IPS-18a (cell line): ENCODE results near the gene APLNR.

Experiments used
- H3K27ac ChIP-seq: one replicate; pipeline ENCODE4 v1.5.1; 2013; ENCODE audit warnings: low read length
- H3K27me3 ChIP-seq: one replicate; pipeline ENCODE4 v1.6.1; 2013; ENCODE audit warnings: mild to moderate bottlenecking, low read length; ENCODE audit not compliant: control insufficient read depth, insufficient read depth
- H3K36me3 ChIP-seq: one replicate; pipeline ENCODE4 v1.6.1; 2013; ENCODE audit warnings: low read depth, low read length; ENCODE audit not compliant: control insufficient read depth
- H3K4me1 ChIP-seq: one replicate; pipeline ENCODE4 v1.6.1; 2013; ENCODE audit warnings: low read depth, low read length; ENCODE audit not compliant: control insufficient read depth
- H3K4me3 ChIP-seq: one replicate; pipeline ENCODE4 v1.5.1; 2013; ENCODE audit warnings: low read length
- H3K9ac ChIP-seq: one replicate; pipeline ENCODE4 v1.6.1; 2013; ENCODE audit warnings: mild to moderate bottlenecking, low read length, moderate library complexity
- H3K9me3 ChIP-seq: one replicate; pipeline ENCODE4 v1.6.1; 2013; ENCODE audit warnings: low read depth, low read length; ENCODE audit not compliant: control insufficient read depth

Gene APLNR

DNA sequence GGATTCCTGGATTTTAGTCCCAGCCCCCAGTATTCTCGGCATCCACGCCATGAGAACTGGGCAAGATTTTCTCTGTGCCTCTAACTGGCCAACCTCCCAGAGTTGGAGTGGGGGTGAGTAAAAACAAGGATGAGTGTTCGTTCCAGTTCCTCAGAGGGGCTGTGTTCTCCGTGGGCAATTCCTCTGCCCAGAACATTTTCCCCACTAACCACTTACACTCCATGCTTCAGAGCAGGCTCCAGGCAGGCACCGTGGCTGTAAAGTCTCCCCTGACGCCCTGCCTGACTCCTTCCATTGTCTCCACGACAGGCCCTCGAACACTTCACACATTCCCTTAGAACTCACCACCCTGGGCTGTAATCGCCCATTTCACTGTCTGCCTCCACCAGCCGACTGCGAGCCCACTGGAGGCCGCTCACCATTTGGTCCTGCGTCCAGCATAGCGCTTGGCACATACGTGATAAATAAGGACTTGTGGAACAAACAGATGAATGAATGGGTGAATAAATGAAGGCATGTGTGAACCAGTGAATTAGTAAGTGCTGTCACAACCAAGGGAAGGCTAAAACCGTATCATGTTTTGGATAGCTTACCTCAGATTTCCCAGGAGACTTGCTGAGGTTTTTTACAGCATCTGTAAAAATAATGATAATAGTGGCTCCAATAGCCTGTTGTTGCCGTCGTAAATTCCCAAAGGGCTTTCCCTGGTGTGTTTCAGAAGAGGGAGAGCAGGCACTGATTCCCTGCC, 6.1 kb downstream of the APLNR start:
- H3K4me1 ChIP-seq: peaks cover 6% of the 10 kb centered on the region
- no peaks in the 10 kb centered on the region for H3K9me3 ChIP-seq
- no peaks in the 10 kb centered on the region for H3K27me3 ChIP-seq
- no peak overlapping the region for H3K4me3 ChIP-seq
- no peak overlapping the region for H3K27ac ChIP-seq
- H3K36me3 ChIP-seq: no peaks in the 10 kb centered on the region
- no peak overlapping the region for H3K9ac ChIP-seq

DNA sequence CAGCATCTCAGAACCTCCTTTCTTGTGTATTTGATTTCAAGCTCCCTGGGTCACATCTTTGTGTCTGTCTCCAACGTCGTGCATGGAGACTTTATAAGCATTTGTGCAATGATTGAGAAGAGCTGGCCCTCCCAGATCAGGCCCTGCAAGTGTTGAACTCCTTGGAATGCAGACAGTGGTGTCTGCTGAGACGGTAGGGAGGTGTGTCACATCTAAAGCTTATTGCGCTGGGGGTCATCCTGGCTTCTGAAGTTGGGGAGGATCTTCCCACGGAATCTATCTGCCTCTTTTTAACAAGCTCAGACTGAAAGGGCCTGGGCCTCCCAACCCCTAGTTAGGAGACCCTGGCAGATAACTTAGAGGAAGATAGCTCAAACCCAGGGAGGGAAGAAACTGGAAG, 6.7 kb downstream of the APLNR start:
- no peaks in the 10 kb centered on the region for H3K9me3 ChIP-seq

DNA sequence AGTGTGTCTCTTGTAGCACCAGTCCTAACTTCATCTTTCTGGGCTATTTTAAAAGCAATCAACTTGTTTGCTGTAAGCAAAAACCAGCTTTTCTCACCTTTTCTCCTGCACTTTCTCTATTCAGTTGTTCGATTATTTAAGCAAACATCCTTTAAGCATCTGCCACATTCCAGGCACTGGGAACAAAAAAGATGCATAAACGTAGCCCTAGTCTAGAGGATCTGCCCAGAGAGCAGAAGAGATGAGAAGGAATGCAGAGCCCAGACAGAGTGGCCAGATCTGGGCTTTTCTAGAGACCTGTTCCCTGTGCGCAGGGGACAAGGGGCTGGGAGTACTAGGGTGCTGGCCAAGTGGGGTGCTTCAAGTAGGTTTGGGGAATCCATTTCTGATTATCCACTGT, 8.4 kb downstream of the APLNR start:
- Histone ChIP-seq H3K36me3 (no peaks in the 10 kb centered on the region), H3K9me3 (no peaks in the 10 kb centered on the region), H3K27ac (no peak overlapping the region), H3K4me1 (peaks cover 6% of the 10 kb centered on the region), H3K9ac (no peak overlapping the region), H3K27me3 (no peaks in the 10 kb centered on the region), H3K4me3 (no peak overlapping the region)

More for the DNA sequence above, 6.7 kb downstream of the APLNR start:
- no peaks in the 10 kb centered on the region for H3K27me3 ChIP-seq
- H3K4me1 ChIP-seq: peaks cover 6% of the 10 kb centered on the region
- H3K27ac ChIP-seq: no peak overlapping the region
- no peaks in the 10 kb centered on the region for H3K36me3 ChIP-seq
- no peak overlapping the region for H3K4me3 ChIP-seq
- H3K9ac ChIP-seq: no peak overlapping the region

DNA sequence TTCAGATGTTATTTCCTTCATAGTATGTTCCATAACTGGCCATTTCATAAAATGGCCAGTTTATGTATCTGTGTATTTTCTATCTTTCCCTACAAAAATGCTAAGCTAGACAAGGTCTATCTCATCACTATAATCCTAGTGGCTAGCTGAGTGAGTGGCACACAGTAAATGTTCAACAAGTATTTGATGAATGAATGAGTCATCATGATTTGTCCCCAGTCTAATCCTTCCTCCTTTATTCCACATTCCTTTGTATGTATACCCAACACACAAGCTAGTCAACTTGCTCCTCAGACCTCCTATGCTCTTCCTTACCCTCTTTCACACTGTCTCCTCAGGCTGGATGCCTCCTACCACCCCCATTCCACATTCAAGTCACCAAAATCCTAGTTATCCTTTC, 12.5 kb downstream of the APLNR start:
- H3K27me3 ChIP-seq: no peaks in the 10 kb centered on the region
- H3K4me1 ChIP-seq: no peaks in the 10 kb centered on the region
- no peaks in the 10 kb centered on the region for H3K36me3 ChIP-seq
- no peak overlapping the region for H3K9ac ChIP-seq
- no peak overlapping the region for H3K27ac ChIP-seq
- H3K9me3 ChIP-seq: no peaks in the 10 kb centered on the region
- no peak overlapping the region for H3K4me3 ChIP-seq

DNA sequence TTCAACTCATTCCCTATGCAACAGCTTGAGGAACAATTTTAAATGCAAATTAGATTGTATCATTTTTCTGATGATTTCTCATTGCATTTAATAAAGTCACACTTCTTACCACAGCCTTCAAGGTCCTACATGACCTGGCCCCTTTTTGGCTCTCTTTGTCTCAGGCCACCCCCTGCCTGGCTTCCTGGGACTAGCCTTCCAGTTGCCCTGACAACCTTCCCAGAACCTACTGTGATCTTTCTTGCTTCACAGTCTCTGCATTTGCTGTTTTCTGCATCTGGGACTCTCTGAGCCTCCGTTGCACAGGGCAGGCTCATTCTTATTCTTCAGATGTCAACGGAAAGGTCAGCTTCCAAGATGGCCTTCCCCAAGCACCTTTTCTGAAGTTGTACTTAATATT, 12.9 kb downstream of the APLNR start:
- Histone ChIP-seq H3K36me3 (no peaks in the 10 kb centered on the region), H3K9me3 (no peaks in the 10 kb centered on the region), H3K27me3 (no peaks in the 10 kb centered on the region), H3K4me3 (no peak overlapping the region), H3K4me1 (no peaks in the 10 kb centered on the region), H3K9ac (no peak overlapping the region), H3K27ac (no peak overlapping the region)

DNA sequence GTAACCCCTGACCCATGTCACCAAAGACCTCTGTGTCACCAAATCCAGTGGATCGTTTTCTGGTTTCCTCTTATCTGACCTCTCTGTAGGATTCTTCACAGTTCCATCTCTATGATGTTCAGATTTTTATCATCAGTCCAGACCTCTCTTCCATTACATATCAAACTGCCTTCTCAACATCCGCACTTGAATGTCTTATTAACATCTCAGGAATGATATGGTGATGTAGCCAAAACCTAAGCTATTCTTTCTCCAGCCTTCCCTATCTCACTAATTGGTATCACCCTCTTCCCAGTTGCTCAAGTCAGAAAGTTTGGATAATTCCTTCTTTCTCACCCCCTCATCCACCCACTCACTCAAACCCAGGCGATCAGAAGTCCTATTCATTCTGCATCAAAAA, 13.4 kb downstream of the APLNR start:
- Histone ChIP-seq H3K9ac (no peak overlapping the region), H3K4me3 (no peak overlapping the region), H3K27me3 (no peaks in the 10 kb centered on the region), H3K27ac (no peak overlapping the region), H3K9me3 (no peaks in the 10 kb centered on the region), H3K4me1 (no peaks in the 10 kb centered on the region), H3K36me3 (no peaks in the 10 kb centered on the region)

DNA sequence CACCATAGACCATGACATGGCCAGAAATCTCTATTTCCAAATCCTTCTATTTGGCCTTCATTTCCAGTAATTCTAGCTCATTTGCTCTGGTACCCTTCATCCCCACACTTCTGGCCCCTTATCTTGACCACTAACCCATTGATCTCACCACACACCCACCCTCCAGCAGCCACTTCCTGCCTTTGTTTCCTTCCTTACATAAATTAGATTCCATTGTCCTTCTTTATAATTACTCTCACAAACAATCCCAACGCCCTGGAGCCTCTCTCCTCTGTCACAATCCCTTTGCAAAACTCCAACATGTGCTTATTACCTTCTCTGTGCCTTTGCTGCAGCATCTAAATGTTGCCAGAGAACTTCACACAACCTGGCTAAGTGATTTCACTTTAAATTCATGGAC, 14.8 kb downstream of the APLNR start:
- Histone ChIP-seq H3K4me1 (no peaks in the 10 kb centered on the region), H3K9ac (no peak overlapping the region), H3K4me3 (no peak overlapping the region), H3K27ac (no peak overlapping the region), H3K9me3 (no peaks in the 10 kb centered on the region), H3K36me3 (no peaks in the 10 kb centered on the region), H3K27me3 (no peaks in the 10 kb centered on the region)

DNA sequence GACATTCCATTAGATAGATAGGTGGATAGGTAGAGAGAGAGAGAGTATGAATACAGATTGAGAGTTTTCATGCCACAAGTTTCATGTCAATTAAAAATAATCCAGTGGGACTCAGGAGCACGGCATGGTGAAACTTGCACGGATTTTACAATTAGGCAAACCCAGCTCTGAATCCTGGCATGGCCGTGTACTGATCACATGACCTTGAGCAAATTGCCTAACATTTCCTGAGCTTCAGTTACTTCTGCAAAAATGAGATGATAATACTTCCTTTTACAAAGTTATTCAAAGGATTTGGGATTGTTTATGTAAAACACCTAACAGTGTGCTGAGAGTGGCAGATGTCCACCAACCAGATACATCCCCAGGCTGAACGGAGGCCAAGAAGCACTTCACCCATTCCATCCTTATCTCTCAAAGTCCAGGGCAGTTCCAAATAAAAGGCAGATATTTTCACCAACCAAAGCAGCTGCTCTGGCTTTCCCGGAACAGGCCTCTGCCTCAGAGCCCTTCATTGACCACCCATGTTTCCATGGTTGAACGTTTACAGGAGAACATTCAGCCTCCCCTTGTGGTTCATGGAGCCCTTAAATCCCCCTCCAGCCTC, 17.9 kb downstream of the APLNR start:
- H3K27ac ChIP-seq: no peak overlapping the region
- no peaks in the 10 kb centered on the region for H3K36me3 ChIP-seq
- no peaks in the 10 kb centered on the region for H3K9me3 ChIP-seq
- H3K4me1 ChIP-seq: peaks cover 5% of the 10 kb centered on the region
- no peaks in the 10 kb centered on the region for H3K27me3 ChIP-seq
- no peak overlapping the region for H3K4me3 ChIP-seq
- no peak overlapping the region for H3K9ac ChIP-seq

DNA sequence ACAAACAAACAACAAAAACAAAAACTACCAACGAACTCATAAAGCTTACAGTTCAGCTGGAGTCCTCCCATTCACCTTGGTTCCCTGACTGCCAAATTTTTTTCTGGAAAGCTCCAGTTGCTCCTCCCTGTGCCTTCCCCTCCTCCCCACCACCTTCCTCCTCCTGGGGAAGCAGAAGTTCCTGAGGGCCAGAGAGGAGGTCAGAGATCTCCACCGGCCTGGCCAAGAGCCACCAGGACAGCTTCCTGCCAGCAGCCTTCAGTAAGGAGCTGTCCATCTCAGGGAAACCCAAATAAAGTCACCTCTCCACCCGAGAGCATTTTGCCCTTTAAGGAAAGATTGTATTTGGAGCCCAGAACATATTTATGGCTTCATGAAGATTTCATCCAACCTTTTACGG, 20.0 kb downstream of the APLNR start:
- H3K27ac ChIP-seq: no peak overlapping the region
- no peaks in the 10 kb centered on the region for H3K9me3 ChIP-seq
- H3K9ac ChIP-seq: no peak overlapping the region
- no peaks in the 10 kb centered on the region for H3K27me3 ChIP-seq
- peaks cover 24% of the 10 kb centered on the region for H3K4me1 ChIP-seq
- H3K4me3 ChIP-seq: no peak overlapping the region
- H3K36me3 ChIP-seq: no peaks in the 10 kb centered on the region

DNA sequence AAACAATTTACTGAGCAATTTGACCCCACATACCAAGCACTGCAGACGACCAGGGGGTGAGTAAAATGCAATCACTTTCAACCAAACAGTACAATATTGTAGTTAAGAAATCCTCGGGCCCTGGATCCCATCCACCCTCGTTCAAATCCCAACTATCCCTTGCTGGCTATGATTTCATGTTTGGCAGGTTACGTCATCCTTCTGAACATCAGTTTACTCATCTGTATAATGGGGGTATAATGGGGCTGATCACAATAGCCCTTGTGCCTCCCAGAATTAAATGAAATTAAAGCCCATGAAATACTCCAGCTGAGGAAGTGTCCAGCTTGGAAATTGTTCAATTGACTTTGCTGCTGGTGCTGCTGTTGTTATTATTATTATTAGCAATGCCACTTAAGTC, 20.6 kb downstream of the APLNR start:
- no peak overlapping the region for H3K9ac ChIP-seq
- no peaks in the 10 kb centered on the region for H3K9me3 ChIP-seq
- no peak overlapping the region for H3K4me3 ChIP-seq
- no peaks in the 10 kb centered on the region for H3K36me3 ChIP-seq
- H3K27me3 ChIP-seq: no peaks in the 10 kb centered on the region
- H3K4me1 ChIP-seq: peaks cover 24% of the 10 kb centered on the region
- H3K27ac ChIP-seq: no peak overlapping the region

DNA sequence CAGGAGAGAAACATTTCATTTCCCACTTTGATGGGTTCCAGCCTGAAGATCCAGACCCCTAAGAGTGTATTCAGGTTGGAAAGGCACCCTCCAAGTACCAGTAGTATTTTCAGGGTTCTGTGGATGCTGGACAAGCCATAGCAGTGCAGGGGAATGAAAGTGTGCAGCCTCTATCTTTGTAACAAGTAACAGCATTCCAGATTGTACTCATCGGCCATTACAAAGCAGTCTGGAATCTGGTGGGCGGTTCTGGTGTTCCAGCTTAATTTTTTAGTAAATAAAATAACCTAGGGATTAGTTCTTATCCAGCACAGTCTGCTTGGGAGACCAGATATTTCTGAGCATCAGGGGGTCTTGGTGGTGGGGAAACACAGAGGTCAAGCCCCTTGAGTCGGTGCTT, 22.6 kb downstream of the APLNR start:
- no peak overlapping the region for H3K9ac ChIP-seq
- peak overlapping the region; percentile 20 for H3K27ac ChIP-seq
- H3K36me3 ChIP-seq: no peaks in the 10 kb centered on the region
- peaks cover 29% of the 10 kb centered on the region for H3K4me1 ChIP-seq
- no peaks in the 10 kb centered on the region for H3K9me3 ChIP-seq
- no peaks in the 10 kb centered on the region for H3K27me3 ChIP-seq
- no peak overlapping the region for H3K4me3 ChIP-seq

DNA sequence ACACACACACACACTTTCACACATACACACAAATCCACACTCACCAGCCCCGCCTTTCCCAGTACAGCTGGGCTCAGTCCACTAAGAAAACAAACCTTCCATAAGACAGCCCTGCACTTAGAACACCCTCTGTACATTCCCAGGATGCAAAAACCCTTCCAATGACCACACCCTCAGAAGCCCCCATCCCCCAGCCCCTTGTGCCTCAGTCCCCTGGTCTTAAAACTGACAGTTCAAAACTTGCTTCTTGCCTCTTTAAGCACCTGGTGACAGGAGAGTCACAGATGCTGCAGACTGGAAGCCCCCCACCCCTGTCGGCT, 23.0 kb downstream of the APLNR start:
- Histone ChIP-seq H3K36me3 (no peaks in the 10 kb centered on the region), H3K27ac (peak overlapping the region; percentile 20), H3K9ac (peak overlapping the region; percentile 19), H3K27me3 (no peaks in the 10 kb centered on the region), H3K4me1 (peaks cover 29% of the 10 kb centered on the region), H3K4me3 (no peak overlapping the region), H3K9me3 (no peaks in the 10 kb centered on the region)
